GM06990 (cell line): ENCODE data around the gene COL15A1.

Experiments used
- DNase-seq: peaks from one replicate; pipeline ENCODE4 v3.0.0-alpha.2; 2011; ENCODE audit not compliant: insufficient read length; ENCODE audit errors: extremely low read depth
- H3K27me3 ChIP-seq: replicated peaks from 2 replicates; pipeline ENCODE4 v1.6.0; 2011; ENCODE audit warnings: low read length; ENCODE audit not compliant: control insufficient read depth, insufficient read depth
- H3K36me3 ChIP-seq: 2 replicates; pipeline ENCODE4 v1.5.1; 2011; ENCODE audit warnings: low read length; ENCODE audit not compliant: control insufficient read depth, insufficient read depth
- H3K4me3 ChIP-seq: replicated peaks from 2 replicates; pipeline ENCODE4 v1.5.1; 2011; ENCODE audit warnings: low read depth, mild to moderate bottlenecking, control low read depth, low read length
- TF ChIP-seq, protein P1 (sequence below): IDR thresholded peaks from 2 replicates; pipeline ENCODE4 v1.5.1; 2011; ENCODE audit warnings: low read length, control low read depth, mild to moderate bottlenecking, inconsistent platforms; ENCODE audit not compliant: insufficient read depth, poor library complexity, severe bottlenecking

Gene COL15A1

GRCh38 chr9:98964201-98964600, 20.5 kb downstream of the COL15A1 start:
- DNase-seq, result no peak
- Histone ChIP-seq H3K4me3 (no peak overlapping the region), H3K27me3 (no peaks in the 10 kb centered on the region; the same call in 1 of the 2 replicates), H3K36me3 (no peaks in the 10 kb centered on the region)
- TF ChIP-seq, protein P1, sequence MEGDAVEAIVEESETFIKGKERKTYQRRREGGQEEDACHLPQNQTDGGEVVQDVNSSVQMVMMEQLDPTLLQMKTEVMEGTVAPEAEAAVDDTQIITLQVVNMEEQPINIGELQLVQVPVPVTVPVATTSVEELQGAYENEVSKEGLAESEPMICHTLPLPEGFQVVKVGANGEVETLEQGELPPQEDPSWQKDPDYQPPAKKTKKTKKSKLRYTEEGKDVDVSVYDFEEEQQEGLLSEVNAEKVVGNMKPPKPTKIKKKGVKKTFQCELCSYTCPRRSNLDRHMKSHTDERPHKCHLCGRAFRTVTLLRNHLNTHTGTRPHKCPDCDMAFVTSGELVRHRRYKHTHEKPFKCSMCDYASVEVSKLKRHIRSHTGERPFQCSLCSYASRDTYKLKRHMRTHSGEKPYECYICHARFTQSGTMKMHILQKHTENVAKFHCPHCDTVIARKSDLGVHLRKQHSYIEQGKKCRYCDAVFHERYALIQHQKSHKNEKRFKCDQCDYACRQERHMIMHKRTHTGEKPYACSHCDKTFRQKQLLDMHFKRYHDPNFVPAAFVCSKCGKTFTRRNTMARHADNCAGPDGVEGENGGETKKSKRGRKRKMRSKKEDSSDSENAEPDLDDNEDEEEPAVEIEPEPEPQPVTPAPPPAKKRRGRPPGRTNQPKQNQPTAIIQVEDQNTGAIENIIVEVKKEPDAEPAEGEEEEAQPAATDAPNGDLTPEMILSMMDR, result no peak

GRCh38 chr9:98964911-98965336, 21.2 kb downstream of the COL15A1 start:
- TF ChIP-seq, protein P1, result no peak
- no peak for DNase-seq
- no peaks in the 10 kb centered on the region; the same call in 1 of the 2 replicates for H3K27me3 ChIP-seq
- no peak overlapping the region for H3K4me3 ChIP-seq
- no peaks in the 10 kb centered on the region for H3K36me3 ChIP-seq

DNA sequence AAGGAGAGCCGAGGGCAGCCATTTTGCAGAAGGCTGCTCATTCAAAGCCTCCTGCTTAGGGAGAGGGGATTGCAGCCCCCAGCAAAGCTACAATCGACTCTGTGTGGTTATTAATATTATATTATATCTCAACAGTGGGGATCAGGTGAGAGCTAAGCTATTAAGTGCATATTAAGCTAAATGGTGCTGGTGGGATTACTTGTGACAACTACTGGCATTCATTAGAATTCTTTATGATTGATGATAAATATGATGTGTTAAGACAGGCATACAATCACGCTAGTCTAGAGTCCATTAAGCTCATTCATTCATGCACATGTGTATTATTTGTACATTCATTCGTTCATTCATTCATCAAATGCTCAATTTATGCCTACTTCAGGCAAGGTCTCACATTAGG, 23.0 kb downstream of the COL15A1 start:
- TF ChIP-seq, protein P1, result no peak
- H3K4me3 ChIP-seq, result no peak overlapping the region
- no peak for DNase-seq
- no peaks in the 10 kb centered on the region for H3K36me3 ChIP-seq
- H3K27me3 ChIP-seq, result no peaks in the 10 kb centered on the region; the same call in 1 of the 2 replicates

GRCh38 chr9:98967257-98967656, 23.6 kb downstream of the COL15A1 start:
- H3K27me3 ChIP-seq, result no peaks in the 10 kb centered on the region; the same call in 1 of the 2 replicates
- H3K4me3 ChIP-seq, result no peak overlapping the region
- H3K36me3 ChIP-seq, result no peaks in the 10 kb centered on the region
- TF ChIP-seq, protein P1, result no peak
- no peak for DNase-seq

- Histone ChIP-seq H3K36me3 (no peaks in the 10 kb centered on the region), H3K27me3 (no peaks in the 10 kb centered on the region; the same call in 1 of the 2 replicates), H3K4me3 (no peak overlapping the region)
- TF ChIP-seq, protein P1, result no peak
- no peak for DNase-seq
Observed at GRCh38 chr9:98967680-98968079, 24.0 kb downstream of the COL15A1 start.
